ENCODE measurements around the gene TADA2B. TPM values are rescaled to one million over a fixed set of nuclear protein-coding genes. Genes with fewer than 3 reads are reported as not detected.
A peak's percentile ranks its signal among the peaks of the same experiment; 100 is the strongest.
"Not testable (repeated sequence)": the region's sequence is repeated elsewhere in the genome, so short reads cannot be mapped to it uniquely, and the experiment has no call there.

TADA2B gene
- total RNA-seq, 1 donor from 2014 or later: 37.3 TPM

DNA sequence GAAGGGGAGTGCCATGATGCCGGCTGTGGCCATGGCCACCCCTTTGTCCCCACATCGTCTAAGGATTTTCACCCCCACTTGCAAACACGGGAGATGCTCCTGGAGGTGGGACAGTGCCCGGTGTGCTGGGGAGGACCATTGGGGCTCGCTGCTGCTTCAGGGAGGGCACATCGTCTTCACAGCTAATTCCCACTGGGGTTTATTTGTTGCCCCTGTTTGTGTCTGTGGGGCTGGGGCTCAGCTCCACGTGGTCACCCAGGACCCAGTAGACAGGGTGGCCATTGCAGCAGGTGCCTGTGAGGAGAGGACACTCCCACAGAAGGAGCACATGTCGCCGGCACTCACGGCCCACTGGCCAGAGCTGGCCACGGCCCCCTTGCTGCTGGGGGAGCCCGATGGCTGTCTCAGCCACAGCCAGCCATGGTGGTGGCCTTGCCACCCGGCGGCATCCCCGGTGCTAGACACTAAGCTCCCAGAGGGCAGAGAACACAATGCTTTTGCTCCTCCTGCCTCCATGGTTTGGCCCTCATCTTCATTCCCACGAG is 52.5 kb downstream of the TADA2B start:
- no peaks in the 10 kb centered on the region for H3K9me3 ChIP-seq
- TF ChIP-seq CTCF (IDR thresholded peaks at IDR 0.05): no peak
- H3K4me3 ChIP-seq: no peak overlapping the region
- intact Hi-C loops (cut with DNase I): no loop called here
- H3K4me1 ChIP-seq: no peaks in the 10 kb centered on the region
- H3K36me3 ChIP-seq: no peaks in the 10 kb centered on the region
- no peak overlapping the region for H3K27ac ChIP-seq
- H3K27me3 ChIP-seq: no peaks in the 10 kb centered on the region
- no peak for DNase-seq (ENCODE audit: low spot score in 2 of 2)

GRCh38 chr4:7096236-7096635 is 53.1 kb downstream of the TADA2B start:
- Histone ChIP-seq H3K4me1 (no peaks in the 10 kb centered on the region), H3K27me3 (no peaks in the 10 kb centered on the region), H3K36me3 (no peaks in the 10 kb centered on the region), H3K4me3 (no peak overlapping the region), H3K9me3 (no peaks in the 10 kb centered on the region), H3K27ac (no peak overlapping the region)
- no peak for TF ChIP-seq CTCF (IDR thresholded peaks at IDR 0.05)
- no peak for DNase-seq (ENCODE audit: low spot score in 2 of 2)
- intact Hi-C loops (cut with DNase I): no loop called here

DNA sequence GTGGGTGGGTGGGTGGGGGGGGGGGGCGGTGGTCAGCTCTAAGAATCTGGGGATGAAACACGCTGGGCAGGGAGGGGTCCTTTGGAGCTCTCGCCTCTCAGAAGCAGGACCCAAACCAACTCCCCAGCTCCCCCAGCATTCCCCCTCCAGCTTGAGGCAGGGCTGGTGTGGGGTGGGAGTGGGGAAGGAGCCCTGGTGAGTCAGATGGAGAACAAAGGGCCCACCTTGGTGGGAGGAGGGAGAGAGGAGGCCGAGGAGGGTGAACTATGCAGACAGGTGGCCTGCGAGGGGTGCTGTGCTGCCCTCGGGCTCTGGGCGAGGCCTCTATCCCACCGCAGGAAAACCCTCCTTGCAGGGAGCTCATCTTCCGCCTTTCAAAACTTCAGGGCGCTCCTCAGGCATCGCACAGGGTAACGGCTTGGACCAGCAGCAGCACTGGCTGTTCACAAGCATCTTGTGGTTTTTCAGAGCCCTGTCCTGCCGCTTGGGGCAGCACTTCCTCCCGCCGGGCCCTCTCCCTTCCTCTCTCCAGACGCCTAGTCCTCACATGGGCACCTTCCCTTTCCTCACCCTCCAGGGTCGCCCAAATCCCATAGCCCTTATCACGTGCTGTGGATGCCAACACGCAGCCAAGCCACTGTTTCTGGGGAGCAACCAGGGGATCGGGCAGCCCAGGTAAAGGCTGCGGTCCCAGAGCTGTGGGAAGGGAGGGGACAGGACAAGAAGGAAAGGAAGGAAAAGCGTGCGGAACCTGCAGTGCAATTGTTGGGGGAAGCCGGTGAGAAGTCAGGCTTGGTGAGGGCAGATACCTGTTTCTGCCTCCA is 58.7 kb downstream of the TADA2B start:
- Histone ChIP-seq H3K4me3 (peak overlapping the region; percentile 57 to 70), H3K27me3 (no peaks in the 10 kb centered on the region), H3K36me3 (no peaks in the 10 kb centered on the region), H3K27ac (peak overlapping the region; percentile 83 to 84), H3K9me3 (no peaks in the 10 kb centered on the region), H3K4me1 (peaks cover 5 to 20% of the 10 kb centered on the region in 2 donors)
- DNase-seq (ENCODE audit: low spot score in 2 of 2): peak in 1 of 2 donors; percentile 83
- intact Hi-C loops (cut with DNase I): loop anchor here (2.0 to 10.0 kb wide), 5 partner anchors 33 to 833 kb away; partner anchors contain the start of genes GRPEL1, MAN2B2, SORCS2 and TADA2B
- TF ChIP-seq CTCF (IDR thresholded peaks at IDR 0.05): peak; percentile 41 to 72 (median 69)

- H3K27me3 ChIP-seq; H3K9me3 ChIP-seq; H3K36me3 ChIP-seq; DNase-seq (ENCODE audit: low spot score in 2 of 2): not testable (repeated sequence)
- Histone ChIP-seq H3K27ac (peak overlapping the region; percentile 83 to 84), H3K4me1 (peaks cover 5 to 20% of the 10 kb centered on the region in 2 donors), H3K4me3 (peak overlapping the region; percentile 57 to 70)
- intact Hi-C loops (cut with DNase I): loop anchor here (2.0 to 10.0 kb wide), 5 partner anchors 34 to 834 kb away; partner anchors contain the start of genes GRPEL1, MAN2B2, SORCS2 and TADA2B
Measured at GRCh38 chr4:7102516-7102909, 59.3 kb downstream of the TADA2B start.

DNA sequence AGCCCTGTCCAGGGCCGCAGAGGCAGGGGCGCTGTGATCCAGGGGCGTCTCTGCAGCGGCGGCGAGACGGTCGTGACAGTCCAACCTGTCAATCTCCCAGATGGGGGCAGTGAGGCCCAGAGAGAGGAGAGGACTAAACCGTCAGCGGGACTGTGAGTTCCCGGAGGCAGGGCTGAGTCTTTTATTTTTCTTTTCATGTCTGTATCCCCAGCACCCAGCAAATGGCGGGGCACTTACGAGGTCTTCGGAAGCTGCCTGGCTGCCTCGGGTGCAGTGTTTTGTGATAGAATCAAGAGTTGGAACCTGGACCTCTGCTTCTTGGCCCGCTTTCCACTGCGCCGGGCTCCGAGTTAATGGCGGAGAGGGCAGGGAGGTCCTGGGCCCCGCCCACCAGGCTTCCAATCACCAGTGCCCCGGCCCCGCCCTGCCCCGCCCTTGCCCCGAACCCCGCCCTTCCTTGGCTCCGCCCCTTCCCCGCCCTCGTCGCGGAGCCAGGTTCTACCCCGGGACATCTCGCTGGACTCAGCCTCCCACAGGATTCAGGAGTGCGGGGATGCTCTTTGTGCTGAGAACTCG is 59.9 kb downstream of the TADA2B start:
- H3K27ac ChIP-seq: peak overlapping the region; percentile 83 to 84
- H3K4me1 ChIP-seq: peaks cover 5 to 20% of the 10 kb centered on the region in 2 donors
- intact Hi-C loops (cut with DNase I): loop anchor here (2.0 to 10.0 kb wide), 5 partner anchors 34 to 834 kb away; partner anchors contain the start of genes GRPEL1, MAN2B2, SORCS2 and TADA2B
- no peaks in the 10 kb centered on the region for H3K36me3 ChIP-seq
- TF ChIP-seq CTCF (IDR thresholded peaks at IDR 0.05): peak in 1 of 3 experiments; percentile 5
- no peaks in the 10 kb centered on the region for H3K27me3 ChIP-seq
- H3K9me3 ChIP-seq: no peaks in the 10 kb centered on the region
- DNase-seq (ENCODE audit: low spot score in 2 of 2): peak; percentile 61 to 95
- H3K4me3 ChIP-seq: peak overlapping the region; percentile 57 to 70
